NCI-H2081 (cell line): ENCODE data around the gene ABCD1.
"Not testable (repeated sequence)": the region's sequence is repeated elsewhere in the genome, so short reads cannot be mapped to it uniquely, and the experiment has no call there.

ENCODE experiments used
- DNase-seq, 2 experiments: peaks; one replicate each; lab custom pipeline; 2025; lab: John Stamatoyannopoulos, UW

ABCD1 gene

DNA sequence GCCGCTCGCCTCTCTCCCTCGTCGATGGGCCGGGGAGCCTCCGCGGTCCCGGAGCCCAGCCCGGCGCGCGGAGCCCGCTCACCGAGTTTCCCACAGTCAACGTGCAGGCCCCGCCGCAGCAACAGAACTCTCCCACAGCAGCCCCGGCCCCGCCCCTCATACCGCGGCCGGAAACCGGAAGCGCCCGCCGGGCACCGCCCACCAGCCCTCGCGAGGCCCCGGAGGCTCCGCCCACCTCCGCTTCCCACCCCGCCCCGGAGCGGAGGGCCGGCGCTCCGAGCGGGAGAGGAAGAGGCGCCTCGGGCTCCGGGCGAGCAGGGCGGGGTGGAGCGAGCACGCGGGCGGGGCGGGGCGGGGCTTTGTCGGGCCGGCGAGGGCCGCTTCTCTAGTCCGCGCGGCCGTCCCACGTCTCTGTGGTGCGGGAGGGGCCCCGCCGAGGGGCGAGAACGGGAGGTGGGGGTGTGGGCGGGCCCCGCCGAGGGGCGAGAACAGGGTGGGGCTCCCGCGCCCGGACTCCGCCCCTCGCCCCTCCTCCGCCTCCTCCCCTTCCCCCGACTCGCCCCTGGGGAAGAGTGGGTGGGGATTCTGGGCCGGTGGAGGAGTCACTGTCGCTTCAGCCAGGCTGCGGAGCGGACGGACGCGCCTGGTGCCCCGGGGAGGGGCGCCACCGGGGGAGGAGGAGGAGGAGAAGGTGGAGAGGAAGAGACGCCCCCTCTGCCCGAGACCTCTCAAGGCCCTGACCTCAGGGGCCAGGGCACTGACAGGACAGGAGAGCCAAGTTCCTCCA lies at the start of gene ABCD1, which contains the start of gene BCAP31:
Gene ABCD1, plus strand, starts transcription at position 605 of the 787 bp plus-strand sequence. CDS start 411 bp downstream, outside the sequence.
Gene BCAP31, minus strand, starts transcription at position 136 of the 787 bp plus-strand sequence. CDS start 1,143 bp downstream, outside the sequence.
- DNase-seq = peak; percentile 72 to 80

DNA sequence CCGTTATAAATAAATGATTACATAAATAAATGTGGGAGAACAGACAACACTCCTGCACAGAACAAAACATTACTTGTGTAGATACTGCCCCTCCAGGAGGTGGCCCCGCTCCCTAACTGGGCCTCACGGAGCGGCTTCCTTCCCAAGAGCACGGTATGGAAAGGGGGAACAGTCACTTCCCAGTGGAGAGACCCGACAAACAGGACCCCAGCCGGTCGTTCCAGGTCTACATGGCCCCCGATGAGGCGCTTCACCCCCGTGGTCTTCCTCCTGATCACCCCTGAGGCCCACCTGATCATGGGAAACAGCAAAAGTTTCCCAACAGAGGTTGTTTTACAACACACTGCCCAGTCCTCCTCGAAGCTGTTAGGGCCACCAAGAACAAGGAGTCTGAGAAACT lies 43.5 kb upstream of the ABCD1 start:
- no peak for DNase-seq

DNA sequence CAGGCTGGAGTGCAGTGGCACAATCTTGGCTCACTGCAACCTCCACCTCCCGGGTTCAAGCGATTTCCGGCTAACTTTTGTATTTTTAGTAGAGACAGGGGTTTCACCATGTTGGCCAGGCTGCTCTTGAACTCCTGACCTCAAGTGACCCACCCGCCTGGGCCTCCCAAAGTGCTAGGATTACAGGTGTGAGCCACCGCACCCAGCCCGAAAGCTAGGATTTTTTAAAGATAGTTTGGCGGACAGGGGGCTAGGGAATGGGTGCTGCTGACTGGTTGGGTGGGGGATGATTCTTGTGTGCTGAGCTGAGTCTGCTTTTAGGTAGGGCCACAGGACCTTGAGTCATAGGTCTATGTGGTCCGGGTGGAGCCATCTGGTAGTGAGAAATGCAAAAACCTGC lies 41.2 kb upstream of the ABCD1 start:
- not testable (repeated sequence) for DNase-seq

DNA sequence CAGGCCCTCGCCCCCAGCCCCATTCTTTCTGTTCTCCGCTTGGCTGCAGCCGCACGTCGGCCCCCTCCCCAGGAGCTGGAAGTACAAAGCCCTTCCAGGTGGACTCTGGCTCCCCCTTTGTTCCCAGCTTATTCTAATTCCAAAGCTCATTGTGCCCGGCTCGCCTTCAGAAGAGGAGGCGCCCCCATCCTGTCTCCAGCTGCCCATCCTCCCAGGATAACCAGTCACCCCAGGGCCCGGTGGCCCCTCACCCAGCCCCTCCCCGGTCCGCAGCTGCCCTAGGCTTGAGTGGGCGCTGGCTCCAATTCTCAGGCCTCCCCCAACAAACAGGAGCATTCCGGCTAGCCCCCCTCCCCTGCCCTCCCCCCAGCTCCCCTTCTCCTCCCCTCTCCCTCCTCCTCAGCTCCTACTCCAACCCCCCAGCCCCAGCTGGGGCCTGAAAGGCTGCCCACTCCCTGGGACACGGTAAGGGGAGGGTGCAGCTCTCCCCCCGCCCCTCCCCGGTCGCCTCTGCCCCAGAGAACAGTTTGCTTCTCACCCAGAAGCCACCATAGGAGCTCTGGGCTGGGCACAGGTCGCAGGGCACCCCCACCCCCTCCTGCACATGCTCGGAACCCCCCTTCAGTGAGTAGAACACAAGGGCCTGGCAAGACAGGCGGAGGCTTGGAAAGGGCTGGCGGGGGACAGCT lies 40.0 kb upstream of the ABCD1 start:
- no peak for DNase-seq

DNA sequence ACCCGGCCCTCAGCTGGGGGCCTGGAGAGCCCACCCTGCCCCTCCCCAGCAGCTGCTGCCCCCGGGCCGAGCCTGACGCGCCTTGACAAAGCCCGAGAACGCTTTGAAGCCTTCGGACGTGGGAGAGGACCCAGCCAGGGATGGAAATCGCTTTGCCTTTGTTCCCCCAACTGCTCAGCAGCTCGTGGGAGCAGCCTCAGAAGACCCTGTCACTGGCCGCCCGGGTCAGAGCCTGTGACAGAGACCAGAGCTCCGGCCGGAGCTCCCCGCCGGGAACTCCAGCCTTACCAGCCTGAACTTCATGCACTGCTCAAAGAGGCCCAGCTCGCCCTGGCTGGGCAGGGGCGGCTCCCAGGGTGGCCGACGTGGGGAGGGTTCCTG lies 39.5 kb upstream of the ABCD1 start:
- DNase-seq = no peak

DNA sequence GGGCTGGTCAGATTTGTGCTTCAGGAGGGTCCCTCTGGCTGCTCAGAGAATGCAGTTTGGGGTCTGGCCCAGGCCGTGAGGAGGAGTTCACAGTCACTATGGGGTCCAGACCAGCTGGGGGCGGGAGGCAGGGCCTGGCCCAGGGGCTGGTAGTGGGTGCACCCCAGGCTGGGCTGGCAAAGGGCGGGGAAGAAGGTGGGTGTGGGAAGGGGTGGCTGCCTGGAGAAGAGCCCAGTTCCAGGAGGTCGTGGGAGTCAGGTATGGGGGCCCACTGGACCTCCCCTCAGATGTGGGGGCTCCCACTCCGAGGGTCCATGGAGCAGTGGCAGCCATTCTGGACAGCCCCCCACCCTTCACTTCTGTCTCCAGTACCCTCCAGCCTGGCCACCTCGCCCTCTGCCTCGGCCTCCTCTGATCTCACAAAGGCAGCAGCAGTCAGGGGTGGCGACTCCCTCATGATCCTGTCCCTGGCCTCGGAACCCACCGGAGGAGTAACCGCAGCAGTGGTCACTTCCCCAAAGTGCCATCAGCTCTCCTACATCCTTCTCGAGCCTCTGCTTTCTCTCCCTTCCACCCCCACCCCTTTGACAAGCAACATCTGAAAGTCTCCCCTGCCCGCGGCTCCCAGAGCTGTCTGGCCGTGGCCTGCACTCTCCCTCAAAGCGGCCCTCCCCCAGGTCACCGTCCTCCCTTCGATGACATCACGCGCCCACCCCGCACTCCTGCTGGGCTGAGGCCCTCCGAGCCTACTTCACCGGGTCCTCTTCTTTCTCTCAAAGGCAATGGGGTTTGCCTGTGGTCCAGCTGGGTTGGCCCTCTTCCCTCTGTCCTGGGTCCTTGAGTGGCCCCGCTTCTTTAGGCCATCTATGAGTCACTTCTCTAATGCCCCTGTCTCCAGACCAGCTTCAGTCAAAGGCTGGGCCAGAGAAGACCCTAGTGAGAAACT lies 38.6 kb upstream of the ABCD1 start:
- no peak for DNase-seq

DNA sequence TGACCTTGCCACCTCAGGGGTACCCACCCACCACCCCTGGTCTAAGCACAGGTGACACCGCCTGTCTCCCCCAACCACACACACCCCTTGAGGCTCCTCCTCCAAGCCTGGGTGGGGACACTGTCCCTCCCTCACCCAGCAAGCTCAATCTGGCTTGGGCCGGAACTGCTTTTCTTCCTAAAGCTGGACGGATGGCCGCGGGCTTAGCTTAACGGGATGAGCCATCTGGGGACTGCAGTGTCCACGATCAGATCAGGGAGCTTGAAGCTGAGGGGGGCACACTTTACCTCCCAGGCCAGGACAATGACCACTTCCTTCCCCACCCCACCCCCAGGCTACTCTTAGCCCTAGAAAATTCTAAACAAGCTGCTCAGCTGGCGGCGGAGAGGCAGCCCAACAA lies 37.9 kb upstream of the ABCD1 start:
- DNase-seq = no peak

DNA sequence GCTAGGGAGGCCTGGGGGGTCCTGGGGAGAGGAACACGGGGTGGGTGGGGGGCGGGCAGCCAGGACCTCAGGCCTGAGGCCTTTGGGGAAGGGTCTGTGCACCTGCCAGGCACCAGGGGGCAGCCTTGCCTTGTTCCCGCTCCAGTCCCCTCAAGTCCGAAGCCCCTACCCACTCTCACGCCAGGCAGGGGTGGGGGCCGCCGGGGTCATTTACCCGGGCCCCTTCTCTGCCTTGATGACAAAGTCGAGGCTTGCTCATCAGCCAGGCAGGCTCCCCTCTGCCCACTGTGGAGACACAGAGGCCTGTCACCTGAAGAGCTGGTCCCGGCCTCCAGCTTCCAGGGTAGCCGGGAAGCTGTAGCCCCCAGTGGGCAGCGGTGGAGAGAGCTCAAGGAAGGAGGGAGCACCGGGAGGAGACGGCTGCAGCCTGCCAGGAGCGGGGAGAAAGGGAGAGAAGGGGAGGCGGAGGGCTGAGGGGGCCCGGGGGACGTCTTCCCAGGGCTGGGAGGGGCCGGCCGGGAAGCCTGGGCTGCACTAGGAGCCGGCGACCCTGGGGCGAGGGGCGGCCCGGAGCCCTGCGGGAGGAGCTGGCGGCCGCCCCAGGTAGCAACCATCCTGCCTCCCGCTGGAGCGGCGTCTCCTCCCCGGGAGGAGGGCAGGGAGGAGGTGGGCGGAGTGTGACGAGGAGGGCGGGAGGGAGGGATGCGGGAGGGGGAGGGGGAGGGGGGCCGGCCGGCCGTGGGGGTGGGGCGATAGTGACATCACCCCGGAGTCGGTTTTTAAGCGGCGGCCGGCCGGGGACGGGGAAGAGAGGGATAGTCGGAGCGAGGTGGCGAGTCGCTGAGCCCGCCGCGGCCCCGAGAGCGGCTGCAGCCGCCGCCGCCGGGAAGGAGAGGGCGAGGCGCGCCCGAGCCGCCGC lies 37.3 kb upstream of the ABCD1 start, which contains the start of gene SLC6A8:
Gene SLC6A8, plus strand, starts transcription at position 806 of the 919 bp plus-strand sequence. CDS start 649 bp downstream, outside the sequence.
- peak; percentile 43 to 58 for DNase-seq

DNA sequence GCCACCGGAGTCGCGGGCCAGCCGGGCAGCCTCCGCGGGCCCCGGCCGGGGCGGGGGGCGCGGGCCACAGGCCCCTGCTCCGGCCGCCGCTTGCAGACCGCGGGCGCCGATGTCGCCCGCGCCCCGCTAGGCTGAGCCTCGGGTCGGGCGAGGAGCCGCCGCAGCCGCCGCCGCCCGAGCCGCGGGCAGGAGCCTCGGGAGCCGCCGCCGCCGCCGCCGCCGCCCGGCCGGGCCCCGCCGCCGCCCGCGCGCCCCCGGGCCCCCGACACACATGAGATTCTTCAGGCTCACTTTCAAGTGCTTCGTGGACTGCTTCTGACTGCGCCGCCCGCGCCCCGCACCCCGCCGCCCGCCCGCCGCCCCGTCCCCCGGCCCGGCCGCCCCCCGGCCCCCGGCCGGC lies 36.6 kb upstream of the ABCD1 start:
- no peak for DNase-seq

DNA sequence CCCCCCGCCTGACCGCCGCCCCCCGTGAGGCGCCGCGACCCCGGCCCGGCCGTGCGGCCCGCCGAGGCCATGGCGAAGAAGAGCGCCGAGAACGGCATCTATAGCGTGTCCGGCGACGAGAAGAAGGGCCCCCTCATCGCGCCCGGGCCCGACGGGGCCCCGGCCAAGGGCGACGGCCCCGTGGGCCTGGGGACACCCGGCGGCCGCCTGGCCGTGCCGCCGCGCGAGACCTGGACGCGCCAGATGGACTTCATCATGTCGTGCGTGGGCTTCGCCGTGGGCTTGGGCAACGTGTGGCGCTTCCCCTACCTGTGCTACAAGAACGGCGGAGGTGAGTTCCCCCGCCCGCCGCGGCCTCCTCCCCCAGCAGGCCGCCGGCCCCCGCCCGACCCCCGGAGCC lies 36.1 kb upstream of the ABCD1 start:
- DNase-seq = no peak

DNA sequence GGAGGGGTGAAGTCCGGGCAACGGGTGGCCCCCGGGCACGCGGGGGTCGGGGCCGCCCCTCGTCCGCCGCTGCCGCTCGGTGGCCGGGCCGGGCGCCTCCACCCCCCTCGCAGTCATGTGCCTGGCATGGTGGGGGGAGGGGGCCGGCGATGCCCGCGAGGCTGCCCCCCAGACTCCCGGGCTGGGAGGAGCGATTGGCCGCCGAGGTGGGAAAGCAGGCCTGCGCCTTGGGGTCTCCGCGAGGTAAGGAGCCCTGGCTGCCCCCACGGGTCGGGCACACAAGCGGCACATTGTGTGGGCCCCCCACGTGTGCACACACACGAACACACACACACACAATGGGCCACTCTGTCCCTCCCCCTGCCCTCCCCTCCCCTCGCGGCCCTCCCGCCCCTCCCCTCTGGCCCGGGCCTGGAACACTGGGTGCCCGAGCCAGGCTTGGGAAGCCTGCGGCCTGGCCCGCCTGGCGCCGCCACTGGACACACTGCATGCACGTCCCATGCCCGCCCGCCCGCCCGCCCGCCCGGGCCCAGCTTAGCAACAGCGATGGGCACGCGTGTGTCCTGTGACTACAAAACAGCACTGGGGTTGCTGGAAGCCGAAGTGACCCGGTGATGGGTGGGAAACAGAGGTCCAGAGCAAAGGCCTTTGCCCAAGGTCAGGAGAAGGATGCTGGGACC lies 35.6 kb upstream of the ABCD1 start:
- no peak for DNase-seq

DNA sequence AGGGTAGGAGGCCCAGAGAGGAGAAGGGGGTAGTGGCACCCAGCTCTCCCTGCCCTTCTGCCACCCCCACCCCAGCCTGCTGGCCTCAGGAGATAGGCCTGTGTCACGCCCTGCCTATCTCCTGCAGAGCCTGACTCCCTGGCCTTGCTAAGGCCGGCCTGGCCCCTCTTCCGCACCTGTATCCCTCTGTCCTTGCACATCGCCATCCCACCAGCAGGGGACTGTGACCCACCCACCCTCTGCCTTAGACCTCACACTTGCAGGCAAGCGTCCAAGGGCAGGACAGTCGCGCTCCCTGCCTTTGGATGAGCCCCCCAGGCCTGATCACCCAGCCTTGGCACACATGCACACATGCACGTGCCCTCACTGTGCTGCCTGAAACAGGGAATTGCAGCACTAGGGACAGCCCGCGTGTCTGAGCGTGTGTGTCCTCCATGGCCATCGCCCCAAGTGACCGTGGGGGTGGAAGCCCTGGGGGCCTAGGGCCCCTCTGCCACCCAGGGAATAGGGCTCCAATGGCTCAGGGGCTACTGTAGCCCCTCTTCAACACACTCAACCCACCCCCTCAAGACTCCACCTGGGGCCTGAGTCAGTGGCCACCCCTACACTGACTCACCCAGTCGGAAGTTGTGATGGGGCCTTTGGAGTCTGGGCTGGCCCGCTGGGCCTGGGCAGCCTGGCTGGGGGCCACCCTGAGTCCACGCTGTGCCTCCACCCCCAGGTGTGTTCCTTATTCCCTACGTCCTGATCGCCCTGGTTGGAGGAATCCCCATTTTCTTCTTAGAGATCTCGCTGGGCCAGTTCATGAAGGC lies 34.8 kb upstream of the ABCD1 start:
- DNase-seq = no peak

DNA sequence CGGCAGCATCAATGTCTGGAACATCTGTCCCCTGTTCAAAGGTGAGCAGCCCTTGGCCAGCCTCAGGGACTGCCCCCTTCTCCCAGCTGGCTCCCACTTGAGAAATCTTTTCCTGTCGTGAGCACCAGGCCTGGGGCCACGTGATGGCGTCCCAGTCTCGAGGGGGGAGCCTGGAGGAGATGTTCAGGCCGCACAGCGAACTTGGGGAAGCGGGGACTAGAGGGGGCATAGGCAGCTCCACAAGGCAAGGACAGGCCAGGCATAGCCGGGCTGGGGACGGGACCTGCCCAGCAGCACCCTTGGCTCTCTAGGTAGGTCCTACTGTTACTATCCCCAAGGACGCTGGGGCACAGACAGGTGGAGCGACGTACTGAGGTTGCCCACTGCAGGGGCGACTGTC lies 34.2 kb upstream of the ABCD1 start:
- DNase-seq = no peak

DNA sequence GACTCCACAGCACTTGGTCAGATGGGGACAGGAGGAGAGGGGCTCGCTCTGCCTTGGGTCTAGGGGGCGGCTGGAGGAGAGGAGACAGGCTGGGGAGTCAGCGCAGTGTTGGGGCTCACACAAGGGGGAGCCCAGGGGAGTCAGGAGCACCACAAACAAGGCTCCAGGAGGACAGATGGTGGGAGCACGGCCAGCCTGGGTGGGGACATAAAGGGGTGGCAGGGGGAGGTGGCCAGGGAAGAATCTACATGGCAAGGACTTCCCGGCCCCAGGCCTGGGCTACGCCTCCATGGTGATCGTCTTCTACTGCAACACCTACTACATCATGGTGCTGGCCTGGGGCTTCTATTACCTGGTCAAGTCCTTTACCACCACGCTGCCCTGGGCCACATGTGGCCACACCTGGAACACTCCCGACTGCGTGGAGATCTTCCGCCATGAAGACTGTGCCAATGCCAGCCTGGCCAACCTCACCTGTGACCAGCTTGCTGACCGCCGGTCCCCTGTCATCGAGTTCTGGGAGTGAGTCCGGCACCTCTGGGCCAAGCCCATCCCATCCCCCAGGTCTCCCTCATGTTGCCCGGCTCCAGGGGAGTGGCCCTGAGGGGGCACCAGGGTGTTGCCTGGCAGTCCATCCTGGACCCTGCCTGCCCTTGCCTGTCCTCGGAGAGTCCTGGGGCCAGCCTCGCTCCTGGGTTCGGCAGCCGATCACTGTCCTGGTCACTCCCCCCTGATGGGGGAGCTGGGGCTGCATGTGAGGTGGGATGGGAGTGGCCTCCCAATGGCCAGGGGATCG lies 33.4 kb upstream of the ABCD1 start:
- DNase-seq = not testable (repeated sequence)

DNA sequence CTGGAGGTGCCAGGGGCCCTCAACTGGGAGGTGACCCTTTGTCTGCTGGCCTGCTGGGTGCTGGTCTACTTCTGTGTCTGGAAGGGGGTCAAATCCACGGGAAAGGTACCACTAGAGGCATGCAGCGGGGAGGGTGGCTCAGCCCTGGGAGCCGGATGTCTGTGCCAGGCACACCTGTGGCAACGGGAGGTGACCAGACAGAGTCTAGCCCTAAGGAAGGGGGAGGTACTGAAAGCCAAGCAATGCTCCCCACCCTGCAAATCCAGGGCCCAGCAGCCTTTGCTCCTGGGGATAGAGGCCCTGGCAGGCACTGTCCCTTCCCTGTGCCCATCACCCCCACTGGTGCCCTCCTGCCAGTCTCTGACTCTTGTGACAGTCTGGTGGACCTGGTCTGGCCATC lies 32.7 kb upstream of the ABCD1 start:
- DNase-seq = no peak

DNA sequence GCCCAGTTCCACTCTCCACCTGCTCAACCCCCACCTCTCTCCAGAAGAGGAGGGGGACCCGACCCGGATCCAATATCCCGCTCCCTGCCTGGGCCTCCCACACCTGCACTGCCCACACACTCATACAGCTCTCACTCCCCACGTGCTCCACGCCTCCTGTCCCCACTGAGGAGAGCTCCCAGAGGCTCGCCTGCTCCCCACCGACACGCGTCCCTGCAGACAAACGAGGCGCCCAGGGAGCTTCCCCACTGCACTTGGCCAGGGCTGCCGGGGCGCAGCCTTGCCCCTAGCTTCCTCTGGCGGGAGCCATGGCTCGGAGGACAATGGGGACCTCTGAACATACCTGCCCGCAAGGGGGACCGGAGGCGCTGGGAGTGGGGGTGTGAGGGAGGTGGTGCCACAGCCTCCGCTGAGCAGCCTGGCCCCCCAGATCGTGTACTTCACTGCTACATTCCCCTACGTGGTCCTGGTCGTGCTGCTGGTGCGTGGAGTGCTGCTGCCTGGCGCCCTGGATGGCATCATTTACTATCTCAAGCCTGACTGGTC lies 32.0 kb upstream of the ABCD1 start:
- DNase-seq = no peak

DNA sequence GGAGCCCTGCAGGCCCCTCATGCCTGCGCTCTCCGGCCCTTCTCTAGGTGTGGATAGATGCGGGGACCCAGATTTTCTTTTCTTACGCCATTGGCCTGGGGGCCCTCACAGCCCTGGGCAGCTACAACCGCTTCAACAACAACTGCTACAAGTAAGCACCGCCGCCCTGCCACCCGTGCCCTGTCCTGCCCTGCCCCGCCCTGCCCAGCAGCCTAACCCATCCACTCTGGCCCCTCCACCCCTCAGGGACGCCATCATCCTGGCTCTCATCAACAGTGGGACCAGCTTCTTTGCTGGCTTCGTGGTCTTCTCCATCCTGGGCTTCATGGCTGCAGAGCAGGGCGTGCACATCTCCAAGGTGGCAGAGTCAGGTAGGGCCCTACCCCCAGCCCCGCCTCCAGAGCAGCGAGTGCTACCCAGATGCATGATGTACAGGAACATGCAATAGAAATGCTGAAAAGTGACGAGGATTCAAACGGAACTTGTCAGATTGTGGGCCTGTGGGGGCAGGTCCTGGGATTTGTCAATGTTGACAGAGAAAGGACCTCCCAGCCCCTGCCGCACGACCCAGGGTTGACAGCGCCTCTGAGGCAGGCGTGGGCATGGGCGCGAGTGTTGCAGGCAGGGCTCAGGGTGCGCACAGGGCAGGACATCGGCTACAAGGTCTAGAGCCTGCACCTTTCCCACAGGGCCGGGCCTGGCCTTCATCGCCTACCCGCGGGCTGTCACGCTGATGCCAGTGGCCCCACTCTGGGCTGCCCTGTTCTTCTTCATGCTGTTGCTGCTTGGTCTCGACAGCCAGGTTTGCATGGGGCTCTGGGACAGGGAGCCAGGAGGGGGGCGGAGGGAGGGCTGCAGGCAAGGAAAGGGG lies 31.2 kb upstream of the ABCD1 start:
- no peak for DNase-seq
